Neural cell (in vitro differentiated cells): ENCODE measurements around the gene GRM4. TPM values are rescaled to one million over a fixed set of nuclear protein-coding genes. Genes with fewer than 3 reads are reported as not detected.

Source experiments
- H2AFZ ChIP-seq: fragments of 200-600, 300-800 bp; sonication (generic), shearing (Covaris generic); 2 replicates; pipeline ENCODE4 v1.6.0; 2014; ENCODE audit warnings: low read depth, mild to moderate bottlenecking, antibody characterized with exemption, low read length, moderate library complexity
- H3F3A ChIP-seq: fragments of 200-600 bp; shearing (Covaris generic); 2 replicates; pipeline ENCODE4 v1.6.1; 2016; ENCODE audit warnings: mild to moderate bottlenecking, moderate library complexity, mixed read lengths, antibody characterized with exemption, low read length; ENCODE audit not compliant: insufficient read depth, poor library complexity, severe bottlenecking
- H3K27ac ChIP-seq: fragments of 200-600, 300-800 bp; sonication (generic), shearing (Covaris generic); 2 replicates; pipeline ENCODE4 v1.5.1; 2014; ENCODE audit warnings: mild to moderate bottlenecking, low read length, moderate library complexity
- H3K27me3 ChIP-seq: fragments of 300-800, 200-600 bp; sonication (generic), shearing (Covaris generic); 2 replicates; pipeline ENCODE4 v1.6.0; 2014; ENCODE audit warnings: mild to moderate bottlenecking, low read depth, low read length, moderate library complexity; ENCODE audit not compliant: insufficient read depth
- H3K36me3 ChIP-seq: fragments of 300-800, 200-600 bp; sonication (generic), shearing (Covaris generic); 2 replicates; pipeline ENCODE4 v1.5.1; 2014; ENCODE audit warnings: mild to moderate bottlenecking, antibody characterized with exemption, low read length, moderate library complexity; ENCODE audit not compliant: insufficient read depth
- H3K4me2 ChIP-seq: fragments of 300-800, 200-600 bp; sonication (generic), shearing (Covaris generic); 2 replicates; pipeline ENCODE4 v1.6.0; 2014; ENCODE audit warnings: mild to moderate bottlenecking, low read length
- H3K4me3 ChIP-seq: fragments of 300-800, 200-600 bp; sonication (generic), shearing (Covaris generic); 2 replicates; pipeline ENCODE4 v1.5.1; 2014; ENCODE audit warnings: mild to moderate bottlenecking, low read length, moderate library complexity
- H3K79me2 ChIP-seq: fragments of 200-600 bp; shearing (Covaris generic); replicated peaks from 2 replicates; pipeline ENCODE4 v1.6.0; 2014; ENCODE audit warnings: mild to moderate bottlenecking, low read length, moderate library complexity; ENCODE audit not compliant: insufficient read depth
- H3K9ac ChIP-seq: fragments of 300-800, 200-600 bp; sonication (generic), shearing (Covaris generic); 2 replicates; pipeline ENCODE4 v1.6.1; 2016; ENCODE audit warnings: mild to moderate bottlenecking, low read length, mixed read lengths
- H3K9me2 ChIP-seq: fragments of 200-600 bp; shearing (Covaris generic); 2 replicates; pipeline ENCODE4 v1.6.1; 2016; ENCODE audit warnings: mild to moderate bottlenecking, low read length, mixed read lengths; ENCODE audit not compliant: insufficient read depth
- H3K9me3 ChIP-seq: fragments of 200-600, 300-800 bp; sonication (generic), shearing (Covaris generic); 2 replicates; pipeline ENCODE4 v1.6.1; 2016; ENCODE audit warnings: mild to moderate bottlenecking, mixed run types, low read length, moderate library complexity, mixed read lengths
- H4K20me1 ChIP-seq: fragments of 200-600 bp; shearing (Covaris generic); 2 replicates; pipeline ENCODE4 v1.6.1; 2016; ENCODE audit warnings: mild to moderate bottlenecking, mixed run types; ENCODE audit not compliant: insufficient read depth
- EP300 ChIP-seq: fragments of 450-650 bp; conservative IDR thresholded peaks from 2 replicates; pipeline ENCODE4 v1.6.1; 2014; ENCODE audit warnings: antibody characterized with exemption, mild to moderate bottlenecking, moderate library complexity; ENCODE audit not compliant: poor library complexity, severe bottlenecking
- EZH2 ChIP-seq: fragments of 200-600, 300-800 bp; shearing (Covaris generic), sonication (generic); IDR thresholded peaks from 2 replicates; pipeline ENCODE4 v1.6.1; 2014; ENCODE audit warnings: antibody characterized with exemption, low read length, borderline replicate concordance, mild to moderate bottlenecking; ENCODE audit not compliant: insufficient read depth, poor library complexity, severe bottlenecking
- MXI1 ChIP-seq: fragments of 450-650 bp; conservative IDR thresholded peaks from 2 replicates; pipeline ENCODE4 v1.6.1; 2014; ENCODE audit warnings: antibody characterized with exemption, mild to moderate bottlenecking; ENCODE audit not compliant: poor library complexity, severe bottlenecking
- POLR2AphosphoS5 ChIP-seq: IDR thresholded peaks from 2 replicates; pipeline ENCODE4 v1.6.1; 2012
- RAD21 ChIP-seq: fragments of 450-650 bp; conservative IDR thresholded peaks from 2 replicates; pipeline ENCODE4 v1.6.1; 2014; ENCODE audit warnings: antibody characterized with exemption, mild to moderate bottlenecking, moderate library complexity
- REST ChIP-seq: IDR thresholded peaks from 2 replicates; pipeline ENCODE4 v1.6.1; 2012; ENCODE audit warnings: borderline replicate concordance
- SMC3 ChIP-seq: fragments of 450-650 bp; conservative IDR thresholded peaks from 2 replicates; pipeline ENCODE4 v1.6.1; 2014; ENCODE audit warnings: antibody characterized with exemption, mild to moderate bottlenecking, moderate library complexity; ENCODE audit not compliant: poor library complexity
- TAF1 ChIP-seq: IDR thresholded peaks from 2 replicates; pipeline ENCODE4 v1.6.1; 2012; ENCODE audit warnings: low read depth
- polyA plus RNA-seq: library from polyadenylated mRNA; depleted of rRNA; stranded (reverse); fragments of >200 nt; gene quantifications from 2 replicates; pipeline ENCODE4 v1.2.3, GENCODE V29; 2014
- TF ChIP-seq, protein P1 (sequence below): fragments of 450-650 bp; IDR thresholded peaks from 2 replicates; pipeline ENCODE4 v1.5.1; 2014; ENCODE audit warnings: antibody characterized with exemption, mild to moderate bottlenecking, moderate library complexity; ENCODE audit not compliant: poor library complexity, severe bottlenecking

Gene GRM4
- polyA plus RNA-seq, 1 donor from 2014 or later = 2.1 TPM

DNA sequence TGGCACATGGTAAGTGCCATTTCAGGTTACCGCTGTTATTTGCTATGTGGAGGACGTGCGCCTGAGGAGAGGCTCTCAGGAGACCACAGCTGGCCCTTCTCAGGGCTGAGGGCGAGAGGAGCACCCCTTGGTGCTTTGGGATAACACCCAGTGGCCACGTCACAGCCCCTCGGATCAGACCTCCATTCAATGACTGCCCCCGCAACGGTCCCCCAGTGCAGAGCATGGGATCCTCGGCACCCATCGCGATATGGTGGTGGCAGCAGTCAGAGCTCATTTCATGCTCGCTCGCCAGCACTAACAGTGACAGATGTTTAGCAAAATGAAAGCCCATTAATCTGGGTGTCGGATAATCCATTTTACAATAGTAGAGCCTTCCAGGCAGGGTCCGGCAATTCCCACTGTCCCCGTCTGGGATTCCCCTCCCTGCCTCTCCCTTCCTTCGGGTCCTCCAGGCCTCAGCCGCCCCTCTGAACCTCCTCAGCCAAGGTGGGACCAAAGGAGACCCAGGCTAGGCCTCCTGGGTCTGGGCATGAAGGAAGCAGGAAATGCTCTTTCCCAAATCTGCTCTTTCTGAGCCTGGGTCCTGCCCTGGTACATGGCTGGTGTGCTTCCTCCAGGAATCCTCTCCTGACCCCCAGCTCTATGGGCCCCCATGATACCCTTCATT, 117.1 kb downstream of the GRM4 start:
- Histone ChIP-seq H3K9me3 (no peaks in the 10 kb centered on the region), H3K4me3 (no peak overlapping the region), H3K9me2 (no peaks in the 10 kb centered on the region), H3K9ac (no peak overlapping the region), H3K27me3 (no peaks in the 10 kb centered on the region), H3K79me2 (no peaks in the 10 kb centered on the region), H2AFZ (no peak overlapping the region), H3K36me3 (no peaks in the 10 kb centered on the region), H3F3A (no peaks in the 10 kb centered on the region), H3K4me2 (no peak overlapping the region), H4K20me1 (no peaks in the 10 kb centered on the region), H3K27ac (no peak overlapping the region)
- no peak for TF ChIP-seq EZH2
- no peak for TF ChIP-seq POLR2AphosphoS5
- TF ChIP-seq REST = no peak
- TF ChIP-seq SMC3 = no peak
- TF ChIP-seq MXI1 = no peak
- no peak for TF ChIP-seq EP300
- no peak for TF ChIP-seq TAF1
- no peak for TF ChIP-seq RAD21
- TF ChIP-seq, protein P1, sequence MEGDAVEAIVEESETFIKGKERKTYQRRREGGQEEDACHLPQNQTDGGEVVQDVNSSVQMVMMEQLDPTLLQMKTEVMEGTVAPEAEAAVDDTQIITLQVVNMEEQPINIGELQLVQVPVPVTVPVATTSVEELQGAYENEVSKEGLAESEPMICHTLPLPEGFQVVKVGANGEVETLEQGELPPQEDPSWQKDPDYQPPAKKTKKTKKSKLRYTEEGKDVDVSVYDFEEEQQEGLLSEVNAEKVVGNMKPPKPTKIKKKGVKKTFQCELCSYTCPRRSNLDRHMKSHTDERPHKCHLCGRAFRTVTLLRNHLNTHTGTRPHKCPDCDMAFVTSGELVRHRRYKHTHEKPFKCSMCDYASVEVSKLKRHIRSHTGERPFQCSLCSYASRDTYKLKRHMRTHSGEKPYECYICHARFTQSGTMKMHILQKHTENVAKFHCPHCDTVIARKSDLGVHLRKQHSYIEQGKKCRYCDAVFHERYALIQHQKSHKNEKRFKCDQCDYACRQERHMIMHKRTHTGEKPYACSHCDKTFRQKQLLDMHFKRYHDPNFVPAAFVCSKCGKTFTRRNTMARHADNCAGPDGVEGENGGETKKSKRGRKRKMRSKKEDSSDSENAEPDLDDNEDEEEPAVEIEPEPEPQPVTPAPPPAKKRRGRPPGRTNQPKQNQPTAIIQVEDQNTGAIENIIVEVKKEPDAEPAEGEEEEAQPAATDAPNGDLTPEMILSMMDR = no peak

DNA sequence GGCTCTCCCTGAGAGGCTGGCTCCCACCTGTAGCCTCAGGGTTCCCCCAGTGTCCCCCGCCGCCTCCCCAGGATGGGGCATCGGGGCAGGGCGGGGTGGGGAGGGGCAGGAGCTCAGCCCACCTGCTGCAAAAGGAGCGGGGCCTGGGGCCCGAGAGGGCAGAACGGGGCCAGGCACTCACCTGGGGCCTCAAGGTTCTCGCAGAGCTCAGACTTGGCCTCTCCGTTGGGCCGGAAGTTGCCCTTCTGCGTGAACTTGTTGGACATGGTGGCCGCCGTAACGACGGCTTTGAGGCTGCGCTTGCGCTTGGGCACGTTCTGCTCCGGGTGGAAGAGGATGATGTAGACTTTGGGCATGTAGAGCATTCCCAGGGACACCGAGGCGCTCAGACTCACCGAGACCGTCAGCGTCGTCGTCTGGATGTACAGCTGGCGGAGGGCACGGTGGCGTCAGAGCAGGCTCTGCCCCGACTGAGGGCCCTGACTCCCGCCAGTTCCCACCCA, 117.9 kb downstream of the GRM4 start:
- H3K27me3 ChIP-seq = no peaks in the 10 kb centered on the region

More for the DNA sequence above, 117.9 kb downstream of the GRM4 start:
- Histone ChIP-seq H3K9me2 (no peaks in the 10 kb centered on the region), H3K27ac (no peak overlapping the region), H4K20me1 (no peaks in the 10 kb centered on the region), H3F3A (no peaks in the 10 kb centered on the region), H3K79me2 (no peaks in the 10 kb centered on the region), H3K9ac (no peak overlapping the region), H3K4me2 (no peak overlapping the region), H3K4me3 (no peak overlapping the region), H2AFZ (no peak overlapping the region), H3K36me3 (no peaks in the 10 kb centered on the region), H3K9me3 (no peaks in the 10 kb centered on the region)
- TF ChIP-seq TAF1 = no peak
